ENCODE data around the gene LMF2. TPM values are rescaled to one million over a fixed set of nuclear protein-coding genes. Genes with fewer than 3 reads are reported as not detected.
"Not testable (repeated sequence)": the region's sequence is repeated elsewhere in the genome, so short reads cannot be mapped to it uniquely, and the experiment has no call there.

Gene LMF2
- total RNA-seq, 4 donors from 2014 or later = 35.4 to 65.0 (median 46.2) TPM

DNA sequence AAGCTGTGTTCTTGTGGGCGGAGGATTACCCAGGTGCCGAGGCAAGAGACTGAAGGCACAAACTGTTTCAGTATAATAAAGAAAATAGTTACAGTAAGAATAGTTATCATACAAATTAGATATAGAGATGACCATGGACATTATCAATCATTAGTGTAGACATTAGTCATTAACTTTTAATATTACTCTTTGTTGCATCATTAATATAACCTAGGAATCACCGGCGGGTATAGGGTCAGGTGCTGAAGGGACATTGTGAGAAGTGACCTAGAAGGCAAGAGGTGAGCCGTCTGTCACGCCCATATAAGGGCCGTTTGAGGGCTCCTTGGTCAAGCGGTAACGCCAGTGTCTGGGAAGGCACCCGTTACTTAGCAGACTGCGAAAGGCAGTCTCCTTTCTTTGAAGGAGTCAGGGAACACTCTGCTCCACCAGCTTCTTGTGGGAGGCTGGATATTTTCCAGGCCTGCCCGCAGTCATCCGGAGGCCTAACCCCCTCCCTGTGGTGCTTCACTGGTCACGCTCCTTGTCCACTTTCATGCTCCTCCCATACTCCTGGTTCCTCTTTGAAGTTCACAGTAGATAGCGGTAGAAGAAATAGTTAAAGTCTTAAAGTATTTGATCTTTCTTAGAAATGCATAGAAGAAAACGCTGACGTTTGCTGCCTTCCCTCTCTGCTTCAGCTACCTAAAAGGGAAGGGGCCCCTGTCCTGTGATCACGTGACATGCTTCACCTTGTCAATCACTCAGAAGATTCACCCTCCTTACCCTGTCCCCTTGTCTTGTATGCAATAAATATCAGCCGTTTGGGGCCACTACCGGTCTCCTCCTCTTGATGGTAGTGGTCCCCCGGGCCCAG lies 26.6 kb upstream of the LMF2 start:
- H3K36me3 ChIP-seq; intact Hi-C loops (cut with DNase I); H3K4me3 ChIP-seq; H3K9me3 ChIP-seq; DNase-seq: not testable (repeated sequence)
- TF ChIP-seq POLR2A (IDR thresholded peaks at IDR 0.05) = peak in 1 of 4 donors; percentile 47
- WGBS, 2 donors = 60 to 65% methylated on average over 20 to 21 of the region's 21 CpGs
- Histone ChIP-seq H3K4me1 (peaks cover 21 to 87% (median 38%) of the 10 kb centered on the region in 3 donors), H3K27ac (peak overlapping the region in 3 of 4 donors; percentile 15 to 99 (median 75)), H3K27me3 (peaks cover 0 to 50% (median 0%) of the 10 kb centered on the region in 4 donors)

DNA sequence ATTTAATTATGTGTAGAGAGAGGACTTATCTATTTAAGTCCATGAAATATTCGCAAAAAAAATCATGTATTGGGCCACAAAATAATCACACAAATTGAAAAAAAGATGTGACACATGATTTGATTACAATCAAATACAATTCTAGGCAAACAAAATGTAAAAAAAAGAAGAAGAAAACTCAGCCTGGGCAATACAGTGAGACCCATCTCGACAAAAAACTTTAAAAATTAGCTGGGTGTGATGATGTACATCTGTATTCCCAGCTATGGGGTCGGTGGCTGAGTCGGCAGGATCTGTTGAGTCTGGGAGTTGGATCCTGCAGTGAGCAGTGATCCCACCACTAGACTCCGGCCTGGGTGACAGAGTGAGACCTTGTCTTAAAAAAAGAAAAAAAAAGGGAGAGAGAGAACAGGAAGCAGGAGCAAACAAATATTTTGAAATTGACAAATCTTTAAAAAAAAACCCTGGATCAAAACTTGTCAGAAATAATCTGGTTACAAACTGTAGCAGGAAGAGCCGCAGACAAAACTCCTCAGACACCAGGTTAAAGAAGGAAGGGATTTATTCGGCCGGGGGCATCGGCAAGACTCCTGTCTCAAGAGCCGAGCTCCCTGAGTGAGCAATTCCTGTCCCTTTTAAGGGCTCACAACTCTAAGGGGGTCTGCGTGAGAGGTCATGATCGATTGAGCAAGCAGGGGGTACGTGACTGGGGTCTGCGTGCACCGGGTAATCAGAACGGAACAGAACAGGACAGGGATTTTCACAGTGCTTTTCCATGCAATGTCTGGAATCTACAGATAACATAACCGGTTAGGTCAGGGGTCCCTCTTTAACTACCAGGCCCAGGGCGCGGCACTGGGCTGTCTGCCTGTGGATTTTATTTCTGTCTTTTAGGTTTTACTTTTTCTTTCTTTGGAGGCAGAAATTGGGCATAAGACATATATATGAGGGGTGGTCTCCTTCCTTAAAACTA lies 25.6 kb upstream of the LMF2 start:
- WGBS, 2 donors = 72 to 82% methylated on average over 19 of the region's 19 CpGs
- Histone ChIP-seq H3K27me3 (peaks cover 0 to 49% (median 0%) of the 10 kb centered on the region in 4 donors), H3K27ac (peak overlapping the region; percentile 96 to 100 (median 98)), H3K4me3 (peak overlapping the region in 1 of 4 donors; percentile 87), H3K36me3 (no peaks in the 10 kb centered on the region), H3K4me1 (peaks cover 22 to 87% (median 32%) of the 10 kb centered on the region in 3 donors), H3K9me3 (no peaks in the 10 kb centered on the region)
- TF ChIP-seq, protein P1, sequence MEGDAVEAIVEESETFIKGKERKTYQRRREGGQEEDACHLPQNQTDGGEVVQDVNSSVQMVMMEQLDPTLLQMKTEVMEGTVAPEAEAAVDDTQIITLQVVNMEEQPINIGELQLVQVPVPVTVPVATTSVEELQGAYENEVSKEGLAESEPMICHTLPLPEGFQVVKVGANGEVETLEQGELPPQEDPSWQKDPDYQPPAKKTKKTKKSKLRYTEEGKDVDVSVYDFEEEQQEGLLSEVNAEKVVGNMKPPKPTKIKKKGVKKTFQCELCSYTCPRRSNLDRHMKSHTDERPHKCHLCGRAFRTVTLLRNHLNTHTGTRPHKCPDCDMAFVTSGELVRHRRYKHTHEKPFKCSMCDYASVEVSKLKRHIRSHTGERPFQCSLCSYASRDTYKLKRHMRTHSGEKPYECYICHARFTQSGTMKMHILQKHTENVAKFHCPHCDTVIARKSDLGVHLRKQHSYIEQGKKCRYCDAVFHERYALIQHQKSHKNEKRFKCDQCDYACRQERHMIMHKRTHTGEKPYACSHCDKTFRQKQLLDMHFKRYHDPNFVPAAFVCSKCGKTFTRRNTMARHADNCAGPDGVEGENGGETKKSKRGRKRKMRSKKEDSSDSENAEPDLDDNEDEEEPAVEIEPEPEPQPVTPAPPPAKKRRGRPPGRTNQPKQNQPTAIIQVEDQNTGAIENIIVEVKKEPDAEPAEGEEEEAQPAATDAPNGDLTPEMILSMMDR (IDR thresholded peaks at IDR 0.05) = no peak
- no peak for TF ChIP-seq POLR2A (IDR thresholded peaks at IDR 0.05)
- intact Hi-C loops (cut with DNase I) = no loop called here
- no peak for DNase-seq

DNA sequence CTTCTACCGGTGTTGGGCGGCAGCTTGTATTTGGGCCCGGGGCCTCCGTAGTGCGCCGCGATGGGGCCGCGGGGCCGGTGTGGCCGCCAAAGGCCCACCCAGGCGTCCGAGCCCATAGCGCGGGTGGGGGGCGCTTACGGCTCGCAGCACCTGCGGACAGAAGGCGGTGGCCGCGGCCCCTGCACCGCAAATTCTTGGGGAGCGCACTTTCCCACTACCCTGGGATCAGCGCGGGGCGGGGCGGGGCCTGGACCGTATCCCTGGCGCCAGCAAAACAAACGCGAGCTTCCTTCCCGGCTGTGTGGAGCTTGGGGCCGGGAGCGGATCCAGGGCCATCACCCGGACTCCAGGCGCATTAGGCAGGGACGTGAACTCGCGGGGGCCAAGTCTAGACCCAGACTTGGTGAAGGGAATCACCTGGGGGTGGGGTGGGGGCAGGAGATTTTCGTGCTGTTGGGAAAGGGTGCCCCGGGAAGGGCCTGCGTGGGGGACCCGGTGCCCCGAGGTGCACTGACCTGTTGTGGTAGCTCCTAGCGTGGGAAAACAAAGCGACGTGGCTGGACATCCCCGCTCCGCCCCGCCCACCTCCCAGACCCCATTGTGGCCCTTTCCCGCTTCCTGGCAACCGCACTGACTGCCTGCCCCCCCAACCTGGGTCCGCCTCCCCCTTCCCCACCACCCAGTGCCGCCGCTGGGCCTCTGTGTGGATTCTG lies 24.6 kb upstream of the LMF2 start:
- H3K27me3 ChIP-seq = peaks cover 0 to 43% (median 0%) of the 10 kb centered on the region in 4 donors
- no peaks in the 10 kb centered on the region for H3K36me3 ChIP-seq
- no peak for DNase-seq
- H3K4me3 ChIP-seq = peak overlapping the region; percentile 54 to 87 (median 64)
- H3K27ac ChIP-seq = peak overlapping the region; percentile 96 to 100 (median 98)
- H3K4me1 ChIP-seq = peaks cover 25 to 88% (median 31%) of the 10 kb centered on the region in 3 donors
- TF ChIP-seq POLR2A (IDR thresholded peaks at IDR 0.05) = peak in 2 of 4 donors; percentile 36 to 44
- TF ChIP-seq, protein P1 (IDR thresholded peaks at IDR 0.05) = no peak
- intact Hi-C loops (cut with DNase I) = no loop called here
- no peaks in the 10 kb centered on the region for H3K9me3 ChIP-seq
- WGBS, 2 donors = 0 to 6% methylated on average over 6 to 8 of the region's 56 CpGs

DNA sequence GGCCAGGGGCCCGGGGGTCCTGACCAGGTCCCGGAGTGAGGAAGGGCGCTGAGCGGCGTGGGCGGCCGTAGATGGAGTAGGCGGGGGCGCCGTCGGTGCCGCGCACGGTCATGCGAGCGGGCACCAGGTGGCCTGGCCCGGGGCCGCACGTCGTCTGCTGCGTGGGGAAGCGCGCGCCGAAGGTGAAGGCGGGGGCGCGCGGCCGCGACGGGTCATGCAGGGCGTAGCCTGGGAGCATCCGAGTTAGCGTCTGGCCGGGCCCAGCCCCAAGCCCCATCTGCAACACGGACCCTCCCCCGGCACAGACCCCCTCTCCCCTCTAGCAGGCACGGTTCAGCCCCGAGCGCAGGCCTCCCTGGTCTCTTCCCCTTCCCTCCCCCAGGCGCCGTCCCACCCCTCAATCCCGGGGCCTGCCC lies 24.1 kb upstream of the LMF2 start:
- peak in 2 of 4 donors; percentile 29 to 57 for TF ChIP-seq POLR2A (IDR thresholded peaks at IDR 0.05)
- TF ChIP-seq, protein P1 (IDR thresholded peaks at IDR 0.05) = no peak
- no peaks in the 10 kb centered on the region for H3K36me3 ChIP-seq
- peak overlapping the region; percentile 54 to 87 (median 64) for H3K4me3 ChIP-seq
- peaks cover 31 to 92% (median 37%) of the 10 kb centered on the region in 3 donors for H3K4me1 ChIP-seq
- intact Hi-C loops (cut with DNase I) = no loop called here
- H3K9me3 ChIP-seq = no peaks in the 10 kb centered on the region
- WGBS, 2 donors = 0% methylated on average over 1 to 10 of the region's 44 CpGs
- H3K27ac ChIP-seq = peak overlapping the region; percentile 96 to 100 (median 98)
- peaks cover 0 to 43% (median 0%) of the 10 kb centered on the region in 4 donors for H3K27me3 ChIP-seq
- no peak for DNase-seq

Data from esophagus squamous epithelium (tissue), 5 donors.